Measurements from ENCODE around the gene LRGUK.

Gene LRGUK

GRCh38 chr7:134196439-134196838, 69.3 kb downstream of the LRGUK start:
- Histone ChIP-seq H3K4me3 (ENCODE audit: low read depth, low read length, poor library complexity, severe bottlenecking) (no peak overlapping the region), H3K9me2 (ENCODE audit: low read depth, low read length) (no peaks in the 10 kb centered on the region), H3K27ac (ENCODE audit: low read depth, low read length, poor library complexity, severe bottlenecking) (no peak overlapping the region), H3K36me3 (ENCODE audit: insufficient read depth, low read length) (no peaks in the 10 kb centered on the region), H3K9ac (ENCODE audit: low read length) (no peak overlapping the region), H2AFZ (ENCODE audit: low read length) (peak overlapping the region; percentile 95), H3K9me3 (ENCODE audit: low read length) (no peaks in the 10 kb centered on the region), H3K79me2 (ENCODE audit: insufficient read depth, low read length) (no peaks in the 10 kb centered on the region), H3F3A (ENCODE audit: insufficient read depth, low read length) (no peaks in the 10 kb centered on the region), H3K4me2 (ENCODE audit: low read length) (no peak overlapping the region), H4K20me1 (ENCODE audit: insufficient read depth, low read length) (no peaks in the 10 kb centered on the region), H3K4me1 (ENCODE audit: insufficient read depth, low read length, severe bottlenecking) (peaks cover 16% of the 10 kb centered on the region), H3K27me3 (ENCODE audit: insufficient read depth, low read length) (no peaks in the 10 kb centered on the region)
- no peak for TF ChIP-seq CTCF (IDR thresholded peaks at IDR 0.05; ENCODE audit: low read length)
- no peak for TF ChIP-seq EZH2 (IDR thresholded peaks at IDR 0.05; ENCODE audit: borderline replicate concordance, low read length)

GRCh38 chr7:134197345-134197744, 70.2 kb downstream of the LRGUK start:
- H3K9ac ChIP-seq (ENCODE audit: low read length): no peak overlapping the region
- H2AFZ ChIP-seq (ENCODE audit: low read length): no peak overlapping the region
- no peak overlapping the region for H3K27ac ChIP-seq (ENCODE audit: low read depth, low read length, poor library complexity, severe bottlenecking)
- no peaks in the 10 kb centered on the region for H3K79me2 ChIP-seq (ENCODE audit: insufficient read depth, low read length)
- H3K9me2 ChIP-seq (ENCODE audit: low read depth, low read length): no peaks in the 10 kb centered on the region
- H4K20me1 ChIP-seq (ENCODE audit: insufficient read depth, low read length): no peaks in the 10 kb centered on the region
- no peaks in the 10 kb centered on the region for H3K9me3 ChIP-seq (ENCODE audit: low read length)
- no peaks in the 10 kb centered on the region for H3F3A ChIP-seq (ENCODE audit: insufficient read depth, low read length)
- H3K4me1 ChIP-seq (ENCODE audit: insufficient read depth, low read length, severe bottlenecking): peaks cover 16% of the 10 kb centered on the region
- H3K4me3 ChIP-seq (ENCODE audit: low read depth, low read length, poor library complexity, severe bottlenecking): no peak overlapping the region
- no peaks in the 10 kb centered on the region for H3K36me3 ChIP-seq (ENCODE audit: insufficient read depth, low read length)
- no peak overlapping the region for H3K4me2 ChIP-seq (ENCODE audit: low read length)
- H3K27me3 ChIP-seq (ENCODE audit: insufficient read depth, low read length): no peaks in the 10 kb centered on the region
- no peak for TF ChIP-seq EZH2 (IDR thresholded peaks at IDR 0.05; ENCODE audit: borderline replicate concordance, low read length)
- TF ChIP-seq CTCF (IDR thresholded peaks at IDR 0.05; ENCODE audit: low read length): peak; percentile 13; the same call in 1 of the 2 replicates

GRCh38 chr7:134200970-134201369, 73.8 kb downstream of the LRGUK start:
- Histone ChIP-seq H3K9me3 (ENCODE audit: low read length) (no peaks in the 10 kb centered on the region), H3K9me2 (ENCODE audit: low read depth, low read length) (no peaks in the 10 kb centered on the region), H3K79me2 (ENCODE audit: insufficient read depth, low read length) (no peaks in the 10 kb centered on the region), H3K4me3 (ENCODE audit: low read depth, low read length, poor library complexity, severe bottlenecking) (no peak overlapping the region), H3K27me3 (ENCODE audit: insufficient read depth, low read length) (no peaks in the 10 kb centered on the region), H4K20me1 (ENCODE audit: insufficient read depth, low read length) (no peaks in the 10 kb centered on the region), H3K27ac (ENCODE audit: low read depth, low read length, poor library complexity, severe bottlenecking) (no peak overlapping the region), H3K9ac (ENCODE audit: low read length) (no peak overlapping the region), H3F3A (ENCODE audit: insufficient read depth, low read length) (no peaks in the 10 kb centered on the region), H3K4me2 (ENCODE audit: low read length) (no peak overlapping the region), H3K4me1 (ENCODE audit: insufficient read depth, low read length, severe bottlenecking) (peaks cover 13% of the 10 kb centered on the region), H2AFZ (ENCODE audit: low read length) (0 out of 2 replicates have a peak overlapping the region, but pooled peaks have one; percentile 15), H3K36me3 (ENCODE audit: insufficient read depth, low read length) (no peaks in the 10 kb centered on the region)
- no peak for TF ChIP-seq CTCF (IDR thresholded peaks at IDR 0.05; ENCODE audit: low read length)
- TF ChIP-seq EZH2 (IDR thresholded peaks at IDR 0.05; ENCODE audit: borderline replicate concordance, low read length): no peak

All from OCI-LY1 (cell line).